Measurements from ENCODE around the gene SMIM10L1.

DNA sequence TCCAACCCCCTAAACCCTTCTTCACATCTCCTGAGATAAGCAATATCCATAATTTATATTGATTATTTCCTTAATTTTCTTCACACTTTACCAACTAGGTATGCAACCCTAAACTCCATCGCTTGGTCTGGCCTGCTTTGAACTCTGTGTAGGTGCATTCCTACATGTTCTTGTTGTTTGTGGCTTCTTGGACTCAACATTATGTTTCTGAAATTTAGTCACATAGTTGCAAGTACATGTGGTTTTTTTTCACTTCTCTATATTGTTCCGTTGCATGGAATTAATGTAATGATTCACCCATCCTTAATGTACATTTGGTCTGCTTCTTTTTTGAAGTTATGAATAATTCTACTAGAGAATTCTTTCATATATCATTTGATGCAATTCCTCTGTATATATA, 34.9 kb upstream of the SMIM10L1 start:
- no peak for TF ChIP-seq ARNTL (CRISPR knock-in tag; IDR thresholded peaks at IDR 0.05; ENCODE audit: borderline replicate concordance, low read depth)
- TF ChIP-seq, protein P1, sequence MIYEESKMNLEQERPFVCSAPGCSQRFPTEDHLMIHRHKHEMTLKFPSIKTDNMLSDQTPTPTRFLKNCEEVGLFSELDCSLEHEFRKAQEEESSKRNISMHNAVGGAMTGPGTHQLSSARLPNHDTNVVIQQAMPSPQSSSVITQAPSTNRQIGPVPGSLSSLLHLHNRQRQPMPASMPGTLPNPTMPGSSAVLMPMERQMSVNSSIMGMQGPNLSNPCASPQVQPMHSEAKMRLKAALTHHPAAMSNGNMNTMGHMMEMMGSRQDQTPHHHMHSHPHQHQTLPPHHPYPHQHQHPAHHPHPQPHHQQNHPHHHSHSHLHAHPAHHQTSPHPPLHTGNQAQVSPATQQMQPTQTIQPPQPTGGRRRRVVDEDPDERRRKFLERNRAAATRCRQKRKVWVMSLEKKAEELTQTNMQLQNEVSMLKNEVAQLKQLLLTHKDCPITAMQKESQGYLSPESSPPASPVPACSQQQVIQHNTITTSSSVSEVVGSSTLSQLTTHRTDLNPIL (CRISPR knock-in tag; IDR thresholded peaks at IDR 0.05; ENCODE audit: low read depth), result no peak
- TF ChIP-seq CSDC2 (CRISPR knock-in tag; IDR thresholded peaks at IDR 0.05), result no peak
- no peak for TF ChIP-seq ZFP30 (CRISPR knock-in tag; IDR thresholded peaks at IDR 0.05)
- no peak for TF ChIP-seq OSR1 (CRISPR knock-in tag; IDR thresholded peaks at IDR 0.05)
- TF ChIP-seq TCF4 (CRISPR knock-in tag; IDR thresholded peaks at IDR 0.05; ENCODE audit: borderline replicate concordance), result no peak
- TF ChIP-seq, protein P2, sequence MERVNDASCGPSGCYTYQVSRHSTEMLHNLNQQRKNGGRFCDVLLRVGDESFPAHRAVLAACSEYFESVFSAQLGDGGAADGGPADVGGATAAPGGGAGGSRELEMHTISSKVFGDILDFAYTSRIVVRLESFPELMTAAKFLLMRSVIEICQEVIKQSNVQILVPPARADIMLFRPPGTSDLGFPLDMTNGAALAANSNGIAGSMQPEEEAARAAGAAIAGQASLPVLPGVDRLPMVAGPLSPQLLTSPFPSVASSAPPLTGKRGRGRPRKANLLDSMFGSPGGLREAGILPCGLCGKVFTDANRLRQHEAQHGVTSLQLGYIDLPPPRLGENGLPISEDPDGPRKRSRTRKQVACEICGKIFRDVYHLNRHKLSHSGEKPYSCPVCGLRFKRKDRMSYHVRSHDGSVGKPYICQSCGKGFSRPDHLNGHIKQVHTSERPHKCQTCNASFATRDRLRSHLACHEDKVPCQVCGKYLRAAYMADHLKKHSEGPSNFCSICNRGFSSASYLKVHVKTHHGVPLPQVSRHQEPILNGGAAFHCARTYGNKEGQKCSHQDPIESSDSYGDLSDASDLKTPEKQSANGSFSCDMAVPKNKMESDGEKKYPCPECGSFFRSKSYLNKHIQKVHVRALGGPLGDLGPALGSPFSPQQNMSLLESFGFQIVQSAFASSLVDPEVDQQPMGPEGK (CRISPR knock-in tag; IDR thresholded peaks at IDR 0.05; ENCODE audit: borderline replicate concordance), result no peak
- no peak for TF ChIP-seq ZNF8 (CRISPR knock-in tag; IDR thresholded peaks at IDR 0.05)
- no peak for TF ChIP-seq ESRRG (CRISPR knock-in tag; IDR thresholded peaks at IDR 0.05)
- no peak for TF ChIP-seq ISL1 (CRISPR knock-in tag; IDR thresholded peaks at IDR 0.05)
- TF ChIP-seq SNAI2 (CRISPR knock-in tag; IDR thresholded peaks at IDR 0.05), result no peak
- TF ChIP-seq ZNF70 (CRISPR knock-in tag; IDR thresholded peaks at IDR 0.05), result no peak

All from SK-N-SH treated with all-trans-retinoic acid at 6 μM for 48 hours (cell line).